Muscle layer of colon (tissue), 2 donors: ENCODE data around the gene MACF1.
"Not testable (repeated sequence)": the region's sequence is repeated elsewhere in the genome, so short reads cannot be mapped to it uniquely, and the experiment has no call there.

Experiments
- H3K27ac ChIP-seq: one replicate; pipeline ENCODE4 v1.7.0; 2013; ENCODE audit warnings: low read depth, mild to moderate bottlenecking, low read length, moderate library complexity
- H3K27me3 ChIP-seq, 2 donors: one replicate each; pipeline ENCODE4 v1.7.0; 2013; ENCODE audit warnings: low read length in 2 of 2, mild to moderate bottlenecking in 2 of 2; ENCODE audit not compliant: insufficient read depth in 2 of 2, control insufficient read depth in 1 of 2
- H3K36me3 ChIP-seq: one replicate; pipeline ENCODE4 v1.7.0; 2013; ENCODE audit warnings: mild to moderate bottlenecking, low read length; ENCODE audit not compliant: insufficient read depth
- H3K4me1 ChIP-seq: one replicate; pipeline ENCODE4 v1.7.0; 2013; ENCODE audit warnings: mild to moderate bottlenecking, low read length; ENCODE audit not compliant: insufficient read depth
- H3K4me3 ChIP-seq, 2 donors: one replicate each; pipeline ENCODE4 v1.7.0; 2013; ENCODE audit warnings: low read length in 2 of 2, low read depth in 1 of 2, mild to moderate bottlenecking in 1 of 2, moderate library complexity in 1 of 2
- H3K9ac ChIP-seq: one replicate; pipeline ENCODE4 v1.7.0; 2013; ENCODE audit warnings: low read length
- H3K9me3 ChIP-seq: one replicate; pipeline ENCODE4 v1.7.0; 2013; ENCODE audit warnings: mild to moderate bottlenecking, low read length
- donor health status: abdominal sarcoma.
- donor health status: Adenocarcinoma of cecum.

Gene MACF1

DNA sequence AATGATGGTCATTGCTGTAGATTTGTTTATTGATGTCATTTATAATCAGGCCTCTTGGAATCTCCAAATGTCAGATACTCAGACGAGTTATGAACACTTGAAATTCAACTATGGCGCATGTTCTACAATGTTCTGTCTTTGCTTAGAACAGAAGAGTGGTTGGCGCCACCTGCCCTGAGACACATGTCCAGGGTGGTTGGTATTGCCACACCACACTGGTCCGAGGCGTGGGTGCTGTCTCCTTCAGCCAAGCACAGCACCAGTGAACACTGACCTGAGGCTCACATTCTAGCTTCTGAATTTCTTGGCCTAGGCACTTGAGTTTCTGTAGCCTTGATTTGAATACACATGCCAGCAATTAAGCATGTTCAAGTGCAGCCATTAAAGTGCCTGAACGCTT lies 276.8 kb downstream of the MACF1 start:
- peaks cover 50% of the 10 kb centered on the region for H3K36me3 ChIP-seq

GRCh38 chr1:39483276-39483675 lies 278.8 kb downstream of the MACF1 start:
- H3K9me3 ChIP-seq: no peaks in the 10 kb centered on the region
- H3K9ac ChIP-seq: no peak overlapping the region
- peaks cover 11% of the 10 kb centered on the region for H3K4me1 ChIP-seq
- H3K4me3 ChIP-seq: no peak overlapping the region
- peaks cover 66% of the 10 kb centered on the region for H3K36me3 ChIP-seq
- H3K27me3 ChIP-seq: no peaks in the 10 kb centered on the region
- no peak overlapping the region for H3K27ac ChIP-seq

More for the DNA sequence above, 276.8 kb downstream of the MACF1 start:
- Histone ChIP-seq H3K27me3 (no peaks in the 10 kb centered on the region), H3K9me3 (no peaks in the 10 kb centered on the region), H3K9ac (no peak overlapping the region), H3K27ac (no peak overlapping the region), H3K4me1 (peaks cover 13% of the 10 kb centered on the region), H3K4me3 (no peak overlapping the region)

GRCh38 chr1:39484564-39484963 lies 280.1 kb downstream of the MACF1 start:
- Histone ChIP-seq H3K9me3 (no peaks in the 10 kb centered on the region), H3K4me3 (no peak overlapping the region), H3K27me3 (no peaks in the 10 kb centered on the region), H3K36me3 (peaks cover 66% of the 10 kb centered on the region), H3K27ac (no peak overlapping the region), H3K4me1 (no peaks in the 10 kb centered on the region), H3K9ac (no peak overlapping the region)

DNA sequence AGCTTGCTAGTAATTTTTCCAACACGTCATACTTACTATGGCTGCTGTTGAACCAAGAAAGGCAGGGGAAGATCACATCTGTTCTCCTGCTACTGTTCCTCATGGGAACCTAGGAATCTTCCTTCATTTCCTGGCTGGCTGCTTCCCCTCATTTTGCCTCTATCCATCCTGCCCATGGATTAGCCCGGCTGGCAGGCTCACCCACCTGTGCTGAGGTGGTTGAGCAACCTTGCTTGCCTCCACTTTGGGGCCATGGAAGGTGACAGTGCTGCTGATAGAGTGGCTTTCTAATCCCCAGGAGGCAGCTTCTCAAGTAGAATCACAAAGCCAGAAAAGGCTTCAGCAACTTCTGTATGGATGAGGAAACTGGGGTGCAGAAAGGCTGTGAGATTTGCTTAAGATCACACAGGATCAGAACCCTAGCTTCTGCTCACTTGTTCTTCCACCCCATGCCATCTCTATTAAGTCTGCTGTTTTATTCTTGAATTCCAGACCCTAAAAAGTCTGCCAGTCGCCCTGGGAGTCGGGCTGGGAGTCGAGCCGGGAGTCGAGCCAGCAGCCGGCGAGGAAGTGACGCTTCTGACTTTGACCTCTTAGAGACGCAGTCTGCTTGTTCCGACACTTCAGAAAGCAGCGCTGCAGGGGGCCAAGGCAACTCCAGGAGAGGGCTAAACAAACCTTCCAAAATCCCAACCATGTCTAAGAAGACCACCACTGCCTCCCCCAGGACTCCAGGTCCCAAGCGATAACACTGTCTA lies 280.7 kb downstream of the MACF1 start:
- Histone ChIP-seq H3K4me3 (no peak overlapping the region), H3K36me3 (peaks cover 60% of the 10 kb centered on the region), H3K4me1 (no peaks in the 10 kb centered on the region), H3K27me3 (peaks cover 0 to 2% of the 10 kb centered on the region in 2 donors), H3K9ac (no peak overlapping the region), H3K27ac (no peak overlapping the region), H3K9me3 (no peaks in the 10 kb centered on the region)

- peaks cover 40% of the 10 kb centered on the region for H3K36me3 ChIP-seq
- H3K4me1 ChIP-seq: no peaks in the 10 kb centered on the region
- H3K9ac ChIP-seq: no peak overlapping the region
- H3K4me3 ChIP-seq: no peak overlapping the region
- H3K27me3 ChIP-seq: peaks cover 6 to 23% of the 10 kb centered on the region in 2 donors
- no peaks in the 10 kb centered on the region for H3K9me3 ChIP-seq
- H3K27ac ChIP-seq: no peak overlapping the region
These were observed 283.6 kb downstream of the MACF1 start for GRCh38 chr1:39488012-39488545.

GRCh38 chr1:39488793-39489566 lies 284.5 kb downstream of the MACF1 start:
- Histone ChIP-seq H3K27ac (no peak overlapping the region), H3K4me1 (no peaks in the 10 kb centered on the region), H3K4me3 (no peak overlapping the region), H3K9ac (no peak overlapping the region), H3K36me3 (peaks cover 35% of the 10 kb centered on the region), H3K27me3 (peaks cover 9 to 26% of the 10 kb centered on the region in 2 donors), H3K9me3 (no peaks in the 10 kb centered on the region)

DNA sequence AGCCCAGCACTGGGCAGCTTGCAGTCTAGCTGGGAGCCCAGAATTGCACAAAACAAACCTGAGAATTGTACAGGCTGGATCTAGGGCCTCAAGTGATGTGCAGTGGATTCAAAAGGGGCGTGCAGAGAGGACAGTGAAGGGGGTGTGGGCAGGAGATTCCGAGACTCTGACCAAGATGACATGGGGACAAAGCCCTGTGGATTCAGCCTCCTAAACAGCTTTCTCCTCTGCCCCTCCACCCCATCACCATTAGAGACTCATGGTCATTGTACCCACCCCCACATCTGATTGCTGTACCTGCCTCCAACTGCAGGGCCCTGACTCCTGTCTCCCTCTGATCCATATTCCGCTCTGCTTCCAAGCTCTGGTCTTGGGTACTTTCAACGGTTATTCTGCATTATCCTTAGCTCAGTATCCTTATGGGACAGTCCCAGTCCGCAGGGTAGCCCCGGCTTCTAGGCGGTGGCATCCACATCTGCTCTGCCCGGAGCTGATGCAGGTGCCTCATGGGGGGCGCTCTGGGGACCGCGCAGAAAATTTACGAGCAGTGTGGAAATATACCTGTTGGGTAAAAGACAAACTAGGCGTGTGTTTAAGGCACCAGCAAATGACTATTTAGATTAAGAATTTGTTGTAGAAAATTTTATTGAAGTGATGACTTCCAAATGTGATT lies 285.2 kb downstream of the MACF1 start:
- Histone ChIP-seq H3K4me1 (no peaks in the 10 kb centered on the region), H3K9me3 (no peaks in the 10 kb centered on the region), H3K36me3 (peaks cover 31% of the 10 kb centered on the region), H3K27ac (no peak overlapping the region), H3K27me3 (peaks cover 9 to 26% of the 10 kb centered on the region in 2 donors), H3K4me3 (no peak overlapping the region), H3K9ac (no peak overlapping the region)

- peaks cover 21% of the 10 kb centered on the region for H3K36me3 ChIP-seq
- H3K27ac ChIP-seq: no peak overlapping the region
- no peak overlapping the region for H3K9ac ChIP-seq
- H3K4me1 ChIP-seq: no peaks in the 10 kb centered on the region
- no peak overlapping the region for H3K4me3 ChIP-seq
- H3K9me3 ChIP-seq: no peaks in the 10 kb centered on the region
- peaks cover 9 to 26% of the 10 kb centered on the region in 2 donors for H3K27me3 ChIP-seq
These were observed 286.2 kb downstream of the MACF1 start for GRCh38 chr1:39490596-39491145.

DNA sequence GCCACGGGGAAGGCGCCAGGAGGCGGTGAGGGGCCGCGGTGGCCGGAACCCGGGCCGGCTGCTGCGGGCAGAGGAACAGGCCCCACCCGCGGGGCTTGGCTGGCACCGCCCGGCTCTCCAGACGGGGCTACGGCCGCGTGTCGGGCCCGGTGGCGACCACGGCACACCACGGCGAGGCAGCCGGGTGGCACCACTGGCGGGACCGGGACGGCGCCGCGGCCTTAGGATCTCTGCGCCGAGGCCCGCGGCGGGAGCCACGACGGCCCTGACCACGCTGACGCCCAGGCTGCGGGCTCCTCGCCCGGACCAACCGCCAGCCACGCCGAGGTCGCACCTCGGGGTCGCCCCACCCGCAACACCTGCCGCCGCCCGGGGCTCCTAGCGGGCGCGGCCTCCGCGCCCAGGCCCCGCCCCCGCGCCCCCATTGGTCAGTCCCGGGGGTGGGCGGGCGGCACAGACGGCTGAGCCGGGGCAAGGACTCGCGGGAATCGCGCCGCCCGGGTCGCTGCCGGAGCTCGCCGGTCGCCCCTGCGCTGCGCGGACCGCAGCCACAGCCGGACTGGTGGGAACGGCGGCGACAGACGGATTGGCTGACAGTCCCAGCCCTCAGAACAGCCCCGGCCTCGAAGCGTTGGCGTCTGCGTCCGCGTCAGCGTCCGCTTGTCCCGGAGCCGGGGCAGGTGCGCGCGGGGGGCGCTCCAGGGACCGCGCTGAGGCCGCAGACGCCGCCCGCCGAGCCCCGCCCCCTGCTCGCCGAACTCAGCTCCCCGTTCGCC lies 286.8 kb downstream of the MACF1 start, which contains the start of gene BMP8A:
BMP8A (plus strand) TSS at position 491 of the 776 bp plus-strand sequence. CDS start 356 bp downstream, outside the sequence.
- H3K9me3 ChIP-seq: no peaks in the 10 kb centered on the region
- no peak within 1 kb of the TSS for H3K4me3 ChIP-seq
- peaks cover 9 to 26% of the 10 kb centered on the region in 2 donors for H3K27me3 ChIP-seq
- no peaks in the 10 kb centered on the region for H3K4me1 ChIP-seq
- H3K27ac ChIP-seq: no peak within 1 kb of the TSS
- peaks cover 16% of the 10 kb centered on the region for H3K36me3 ChIP-seq
- no peak within 1 kb of the TSS for H3K9ac ChIP-seq

DNA sequence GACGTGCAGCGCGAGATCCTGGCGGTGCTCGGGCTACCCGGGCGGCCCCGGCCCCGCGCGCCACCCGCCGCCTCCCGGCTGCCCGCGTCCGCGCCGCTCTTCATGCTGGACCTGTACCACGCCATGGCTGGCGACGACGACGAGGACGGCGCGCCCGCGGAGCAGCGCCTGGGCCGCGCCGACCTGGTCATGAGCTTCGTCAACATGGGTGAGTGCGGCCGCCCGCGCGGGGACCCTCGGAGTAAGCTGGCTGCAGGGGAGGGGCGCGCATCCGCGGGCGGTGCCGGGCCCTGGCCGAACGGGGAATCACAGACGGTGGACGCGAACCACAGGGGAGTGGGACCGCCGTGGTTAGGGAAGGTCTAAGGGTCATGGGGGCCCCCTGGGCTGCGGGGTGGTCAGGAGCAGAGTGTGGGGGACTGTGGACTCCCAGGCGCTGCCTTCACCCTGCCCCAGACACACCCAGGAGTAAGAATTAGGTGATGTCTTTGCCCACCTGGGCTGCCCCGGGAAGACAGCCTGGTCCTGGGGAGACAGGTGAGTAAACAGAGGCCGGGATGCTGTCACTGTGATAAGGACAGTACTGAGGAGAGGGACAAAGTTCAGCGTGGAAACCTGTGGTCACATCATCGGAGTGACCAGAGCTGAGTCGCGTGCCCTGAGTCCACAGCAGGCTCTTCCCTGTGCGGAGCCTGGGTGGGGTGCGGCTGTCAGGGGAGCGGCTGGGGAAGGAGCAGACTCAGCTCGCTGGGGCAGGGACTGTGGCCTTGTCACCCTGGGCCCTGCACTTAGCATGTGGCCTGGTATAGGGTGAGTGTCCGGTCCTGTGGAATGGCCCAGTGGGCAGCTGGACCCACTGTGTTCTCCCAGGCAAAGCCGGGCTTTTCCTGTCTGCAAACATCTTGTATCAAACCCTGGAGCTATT lies 287.9 kb downstream of the MACF1 start:
- not testable (repeated sequence) for H3K27ac ChIP-seq, H3K36me3 ChIP-seq, H3K4me1 ChIP-seq, H3K4me3 ChIP-seq, H3K9ac ChIP-seq, H3K9me3 ChIP-seq
- H3K27me3 ChIP-seq: peaks cover 9 to 26% of the 10 kb centered on the region in 2 donors
